SK-N-DZ (cell line): Measurements from ENCODE around the gene TPST2.

Experiments used
- DNase-seq: peaks from one replicate; pipeline ENCODE4 v3.0.0-alpha.2; 2015; ENCODE audit warnings: low spot score

The TPST2 gene

DNA sequence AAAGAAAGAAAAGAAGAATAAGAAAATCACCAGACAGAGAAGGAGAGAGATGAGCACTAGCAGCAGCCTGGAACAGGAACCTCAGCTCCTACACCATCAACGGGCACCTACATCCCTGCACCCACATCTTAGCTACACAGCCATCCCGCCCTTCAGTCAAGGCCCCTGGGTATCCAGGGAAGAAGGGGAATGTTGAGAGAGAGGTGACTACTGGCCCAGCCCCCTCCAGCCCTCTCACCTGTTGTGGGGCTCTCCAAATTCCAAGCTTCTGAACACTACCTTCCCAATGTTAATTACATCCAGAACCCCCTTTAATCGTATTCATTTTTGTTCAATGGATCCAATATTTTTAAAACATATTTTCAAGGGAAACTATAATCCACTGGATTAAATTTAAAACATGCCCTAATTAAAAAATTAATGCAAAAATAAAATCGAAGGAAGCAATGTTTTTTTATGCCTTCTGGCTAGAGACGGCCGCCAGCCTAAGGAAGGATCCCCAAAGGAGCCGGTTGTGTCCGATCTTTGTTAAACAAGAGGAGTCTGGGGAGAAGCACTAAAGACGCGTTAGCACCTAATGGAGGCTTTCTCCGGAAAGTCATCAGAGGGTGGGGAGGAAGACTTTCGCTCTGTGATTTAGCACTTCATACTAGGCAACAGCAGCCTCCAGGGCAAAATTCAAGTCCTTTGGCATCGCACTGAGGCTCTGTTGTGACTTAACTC, 9.5 kb downstream of the TPST2 start:
- no peak for DNase-seq

GRCh38 chr22:26579331-26579886, 10.5 kb downstream of the TPST2 start:
- DNase-seq: no peak

DNA sequence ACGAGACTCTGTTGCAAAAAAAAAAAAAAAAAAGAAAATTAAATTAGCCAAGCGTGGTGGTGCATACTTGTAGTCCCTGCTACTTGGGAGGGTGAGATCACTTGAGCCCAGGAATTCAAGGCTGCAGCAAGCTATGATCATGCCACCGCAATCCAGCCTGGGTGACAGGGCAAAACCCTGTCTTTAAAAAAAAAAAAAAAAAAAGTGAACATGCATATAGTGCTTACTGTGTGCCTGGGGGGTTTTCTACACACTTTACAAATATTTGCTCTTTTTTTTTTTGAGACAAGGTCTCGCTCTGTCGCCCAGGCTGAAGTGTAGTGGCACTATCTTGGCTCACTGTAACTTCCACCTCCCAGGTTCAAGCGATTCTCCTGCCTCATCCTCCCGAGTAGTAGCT, 12.9 kb downstream of the TPST2 start:
- no peak for DNase-seq

DNA sequence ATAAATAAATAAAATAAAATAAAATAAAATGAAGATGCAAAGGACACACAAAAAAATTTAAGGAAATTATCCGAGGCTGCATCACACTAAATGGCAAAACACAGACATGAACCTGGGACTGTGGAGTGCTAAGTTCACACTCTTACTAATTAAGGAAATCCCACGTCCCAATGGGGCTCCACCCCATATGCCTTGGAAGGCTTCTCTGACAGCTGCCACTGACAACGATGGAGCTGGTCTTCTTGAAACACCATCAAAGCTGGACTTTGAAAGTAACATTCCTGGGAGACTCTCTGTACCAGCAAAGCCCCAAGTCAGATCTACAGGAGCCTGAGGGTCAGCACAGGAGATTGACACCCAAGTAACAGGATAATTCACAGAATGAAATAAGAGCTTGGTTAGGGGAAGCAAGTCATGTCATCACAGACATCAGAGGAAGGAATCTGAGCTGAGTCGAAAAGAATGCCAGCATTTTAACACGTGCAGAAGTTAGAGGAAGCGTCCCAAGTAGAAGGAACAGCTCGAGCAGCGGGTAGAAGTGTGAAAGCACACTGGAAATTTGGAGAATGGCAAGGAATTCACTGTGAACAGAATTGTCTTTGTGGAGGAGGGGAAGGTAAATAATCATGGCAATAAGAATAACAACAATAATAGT, 13.8 kb downstream of the TPST2 start:
- DNase-seq: no peak

DNA sequence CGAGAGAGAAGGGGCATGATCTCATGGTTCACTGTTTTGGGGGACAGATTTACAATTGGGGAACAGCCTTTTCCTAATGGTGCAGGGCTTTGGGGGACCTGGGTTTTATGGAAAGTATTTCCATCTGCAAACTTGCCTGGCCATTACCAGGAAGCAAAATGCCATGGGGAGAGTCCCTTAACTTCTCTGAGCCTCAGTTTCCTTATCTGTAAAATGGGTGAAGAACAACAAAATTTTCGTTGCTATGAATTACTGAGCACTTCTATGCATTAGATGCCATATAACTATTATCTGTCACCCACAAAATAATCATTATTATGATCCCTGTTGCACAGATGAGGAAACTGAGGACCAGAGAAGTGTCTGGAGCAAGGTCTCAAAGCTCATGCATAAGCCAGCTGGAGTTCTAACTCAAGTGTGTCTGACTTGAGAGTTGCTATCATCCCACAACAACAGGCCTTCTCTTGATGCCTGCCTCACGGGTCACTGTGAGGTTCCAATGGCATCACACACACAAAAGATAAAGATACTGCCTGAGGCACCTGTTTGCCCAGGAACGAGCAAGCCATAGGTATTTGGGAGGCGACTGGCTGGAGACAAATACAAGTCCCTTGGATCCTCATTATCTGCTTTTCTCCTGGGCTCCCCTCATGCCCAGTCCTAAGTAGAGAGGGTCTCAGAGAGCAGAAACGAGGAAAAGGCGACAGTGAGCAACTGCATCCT, 15.8 kb downstream of the TPST2 start:
- no peak for DNase-seq

DNA sequence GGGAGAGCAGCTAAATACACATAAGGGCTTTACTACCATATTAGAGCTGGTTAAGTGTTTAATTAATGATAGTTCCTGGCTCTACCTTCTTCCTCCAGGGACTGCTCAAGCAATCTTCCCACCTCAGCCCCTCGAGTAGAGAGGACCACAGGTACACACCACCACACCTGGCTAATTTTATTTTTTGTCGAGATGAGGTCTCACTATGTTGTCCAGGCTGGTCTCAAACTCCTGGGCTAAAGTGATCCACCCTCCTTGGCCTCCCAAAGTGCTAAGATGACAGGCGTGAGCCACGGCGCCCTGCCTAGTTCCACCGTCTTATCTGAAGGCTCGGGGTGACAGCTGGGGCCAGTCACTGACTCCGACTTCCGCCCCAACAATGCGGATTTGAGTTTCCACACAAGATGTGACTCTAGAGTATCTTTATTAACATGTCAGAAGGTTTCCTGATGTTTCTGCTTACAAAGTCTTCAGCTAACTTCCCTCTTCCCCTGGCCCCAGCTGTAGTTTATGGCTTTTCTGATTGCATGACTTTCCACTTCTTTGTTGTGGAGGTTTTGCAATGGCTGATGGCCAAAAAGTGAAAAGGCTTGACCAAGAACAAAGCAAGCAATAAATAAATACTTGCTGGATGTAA, 16.8 kb downstream of the TPST2 start:
- no peak for DNase-seq

DNA sequence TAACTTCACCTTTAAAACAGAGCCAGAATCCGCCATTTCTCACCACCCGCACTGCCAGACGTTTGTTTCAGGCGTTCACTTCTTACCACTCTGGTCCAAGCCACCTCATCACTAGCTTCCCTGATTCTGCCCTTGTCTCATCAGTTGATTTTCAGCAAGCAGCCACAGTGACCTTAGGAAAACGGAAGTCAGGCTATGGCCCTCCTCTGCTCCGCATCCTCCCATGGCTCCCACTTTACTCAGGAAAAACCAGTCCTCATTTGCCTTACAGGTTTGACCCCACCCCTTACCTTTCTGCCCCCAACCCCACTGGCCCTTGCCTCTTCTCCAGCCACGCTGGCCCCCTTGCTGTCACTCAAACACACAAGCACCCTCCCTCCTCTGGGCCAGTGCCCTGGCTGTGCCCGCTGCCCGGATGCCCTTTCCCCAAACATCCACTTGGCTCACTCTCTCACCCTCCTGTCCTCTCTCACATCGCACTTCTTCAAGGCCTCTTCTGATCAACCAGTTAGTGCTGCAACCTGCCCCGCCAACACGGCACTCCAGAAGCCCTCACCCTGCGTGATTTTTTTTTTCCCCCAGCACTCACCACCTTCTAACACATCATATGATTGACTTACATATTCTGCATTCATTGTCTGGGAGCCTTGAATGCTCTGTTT, 18.9 kb downstream of the TPST2 start:
- DNase-seq: no peak

- DNase-seq: no peak
These were observed 19.8 kb downstream of the TPST2 start for GRCh38 chr22:26570115-26570514.

GRCh38 chr22:26568207-26568706, 21.7 kb downstream of the TPST2 start:
- no peak for DNase-seq

DNA sequence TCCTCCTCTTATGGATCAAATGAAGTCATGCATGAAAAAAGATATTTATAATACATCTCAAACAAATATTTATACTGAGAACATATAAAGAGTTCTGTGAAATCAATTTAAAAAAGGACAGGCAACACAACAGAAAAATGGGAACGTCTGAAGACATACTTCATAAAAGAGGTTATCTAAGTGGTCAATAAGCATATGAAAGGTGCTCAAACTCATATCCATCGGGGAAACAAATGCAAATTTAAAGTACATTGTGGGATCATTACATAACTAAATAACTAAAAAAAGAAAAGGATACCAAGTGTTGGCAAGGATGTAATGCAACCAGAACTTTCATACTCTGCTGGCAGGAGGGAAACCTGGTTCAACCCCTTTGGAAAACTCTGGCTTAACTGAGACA, 22.3 kb downstream of the TPST2 start:
- no peak for DNase-seq

GRCh38 chr22:26566994-26567393, 22.9 kb downstream of the TPST2 start:
- DNase-seq: no peak

DNA sequence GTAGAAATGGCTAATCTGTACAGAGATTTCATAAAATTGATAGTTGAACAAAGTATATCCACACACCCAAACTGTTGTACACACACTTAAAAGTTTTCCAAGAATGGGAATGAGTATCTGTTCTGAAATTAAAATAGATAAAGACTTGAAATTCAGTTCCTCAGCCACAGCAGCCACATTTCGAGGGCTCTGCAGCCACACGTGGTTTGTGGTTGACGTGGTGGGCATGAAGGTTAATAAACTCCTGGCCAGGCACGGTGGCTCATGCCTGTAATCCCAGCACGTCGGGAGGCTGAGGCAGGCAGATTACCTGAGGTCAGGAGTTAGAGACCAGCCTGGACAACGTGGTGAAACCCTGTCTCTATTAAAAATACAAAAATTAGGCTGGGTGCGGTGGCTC, 24.0 kb downstream of the TPST2 start:
- DNase-seq: no peak

- no peak for DNase-seq
These were observed 24.8 kb downstream of the TPST2 start for GRCh38 chr22:26565181-26565580.

DNA sequence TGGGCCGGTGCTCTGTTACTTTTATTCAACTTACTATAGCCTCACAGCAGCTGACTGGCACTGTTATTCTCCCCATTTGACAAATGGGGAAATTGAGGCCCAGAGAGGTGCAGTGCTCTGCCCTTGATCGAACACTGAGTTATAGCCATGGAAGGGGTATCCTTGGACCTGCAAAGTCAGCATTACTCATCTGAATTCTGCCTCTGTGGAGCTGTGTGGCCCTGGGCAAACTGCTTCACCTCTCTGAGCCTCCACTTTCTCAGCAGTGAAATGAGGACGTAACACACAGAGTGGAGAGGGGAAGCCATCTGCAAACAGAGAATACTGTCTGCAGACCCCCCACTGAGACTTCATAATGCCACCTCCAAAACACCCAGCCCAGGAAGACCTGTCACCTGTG, 25.3 kb downstream of the TPST2 start:
- no peak for DNase-seq

- DNase-seq: no peak
These were observed 25.8 kb downstream of the TPST2 start for GRCh38 chr22:26564181-26564580.

DNA sequence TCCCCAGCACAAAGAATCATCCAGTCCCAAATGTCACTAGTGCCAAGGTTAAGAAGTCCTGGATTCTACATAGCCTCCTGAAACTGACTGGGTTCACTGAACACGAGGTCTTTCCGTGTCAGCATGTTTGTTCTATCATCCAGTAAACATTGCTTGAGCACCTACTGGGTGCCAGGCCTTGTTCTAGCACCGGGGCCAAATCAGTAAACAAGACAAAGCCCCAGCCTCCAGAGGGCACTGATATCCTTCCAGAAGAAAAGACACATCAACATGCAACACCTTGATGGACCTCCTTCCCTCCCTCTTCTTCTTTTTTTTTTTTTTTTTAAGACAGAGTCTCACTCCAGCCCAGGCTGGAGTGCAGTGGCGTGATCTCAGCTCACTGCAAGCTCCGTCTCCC, 26.9 kb downstream of the TPST2 start:
- DNase-seq: no peak

GRCh38 chr22:26561756-26562417, 28.0 kb downstream of the TPST2 start:
- DNase-seq: no peak

DNA sequence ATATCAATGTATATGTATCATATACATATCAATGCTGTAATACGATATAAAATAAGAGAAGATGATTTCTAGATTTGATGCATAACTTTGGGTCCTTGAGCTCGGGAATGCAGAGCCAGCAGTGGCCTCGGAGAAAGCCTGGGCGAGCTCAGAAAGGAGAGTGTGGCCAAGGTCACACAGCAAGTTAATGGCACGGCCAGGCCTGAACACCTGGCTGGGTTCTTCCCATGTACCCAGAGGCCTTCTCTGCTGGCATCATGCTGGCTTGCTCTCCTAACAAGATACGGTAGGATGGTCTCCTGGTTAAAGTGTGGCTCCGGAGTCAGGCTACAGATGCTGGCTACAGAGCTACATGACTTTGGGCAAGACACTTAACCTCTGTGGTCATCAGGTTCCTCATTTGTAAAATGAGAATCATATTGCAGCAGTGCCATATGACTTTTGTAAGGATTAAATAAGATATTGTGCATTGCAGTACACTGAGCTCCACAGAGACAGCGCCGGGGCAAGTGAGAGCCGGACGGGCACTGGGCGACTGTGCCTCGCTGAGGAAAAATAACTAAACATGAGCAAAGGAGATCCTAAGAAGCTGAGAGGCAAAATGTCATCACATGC, 29.9 kb downstream of the TPST2 start:
- DNase-seq: no peak

DNA sequence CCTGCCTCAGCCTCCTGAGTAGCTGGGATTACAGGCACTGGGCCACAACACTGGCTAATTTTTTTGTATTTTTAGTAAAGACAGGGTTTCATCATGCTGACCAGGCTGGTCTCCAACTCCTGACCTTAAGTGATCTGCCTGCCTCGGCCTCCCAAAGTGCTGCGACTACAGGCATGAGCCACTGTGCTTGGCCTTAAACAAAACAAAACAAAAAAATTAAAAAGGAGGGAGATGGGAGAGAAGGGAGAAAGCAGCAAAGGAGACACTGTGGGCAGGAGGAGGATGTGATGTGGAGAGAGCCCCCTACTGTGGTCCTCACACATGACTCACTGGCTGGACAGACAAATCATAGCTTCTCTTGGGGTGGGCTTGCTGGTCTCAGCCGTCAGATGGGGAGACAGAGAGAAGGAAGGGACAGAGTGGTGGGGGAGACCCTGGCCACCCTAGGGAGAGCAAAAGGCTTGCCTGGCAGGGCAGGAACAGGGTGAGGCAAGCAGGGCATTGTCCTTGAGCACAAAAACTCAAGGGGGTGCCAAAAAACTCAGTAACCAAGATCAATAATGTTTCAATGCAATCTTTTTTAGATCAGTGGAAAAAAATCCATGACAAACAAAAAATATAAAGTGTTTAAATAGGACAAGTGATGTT, 31.6 kb downstream of the TPST2 start:
- no peak for DNase-seq

DNA sequence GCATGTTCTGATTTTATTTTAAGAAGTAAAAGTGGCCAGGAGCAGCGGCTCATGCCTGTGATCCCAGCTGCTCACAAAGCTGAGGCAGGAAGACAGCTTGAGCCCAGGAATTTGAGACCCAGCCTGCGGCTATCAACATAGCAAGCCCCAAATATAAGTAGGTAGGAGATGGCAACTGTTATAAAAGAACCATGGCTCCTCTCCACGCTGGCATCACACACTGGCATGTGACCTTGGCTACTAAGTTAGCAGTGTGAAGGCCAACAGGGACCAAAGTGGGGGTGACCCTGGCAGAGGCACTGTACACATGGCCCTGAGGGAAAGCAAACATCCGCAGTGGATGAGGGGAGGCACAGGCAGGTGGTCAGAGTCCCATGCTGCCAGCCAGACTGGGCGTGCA, 33.0 kb downstream of the TPST2 start:
- DNase-seq: no peak
